DOHH2 (cell line): ENCODE data around the gene KLHDC4.

Experiments
- H3F3A ChIP-seq: fragments of 200-600 bp; sonication (generic), shearing (Covaris generic); 2 replicates; pipeline ENCODE4 v1.6.0; 2016; ENCODE audit warnings: antibody characterized with exemption, mild to moderate bottlenecking; ENCODE audit not compliant: control insufficient read depth, insufficient read depth
- H3K27ac ChIP-seq: fragments of 200-600 bp; sonication (generic); 2 replicates; pipeline ENCODE4 v1.5.1; 2014; ENCODE audit warnings: low read depth, mild to moderate bottlenecking, low read length, moderate library complexity
- H3K27me3 ChIP-seq: fragments of 200-600 bp; sonication (generic); 2 replicates; pipeline ENCODE4 v1.6.1; 2014; ENCODE audit warnings: mild to moderate bottlenecking, low read length, mixed read lengths; ENCODE audit not compliant: control insufficient read depth
- H3K36me3 ChIP-seq: fragments of 200-600 bp; sonication (generic); 2 replicates; pipeline ENCODE4 v1.6.1; 2014; ENCODE audit warnings: mild to moderate bottlenecking, low read length, moderate library complexity, mixed read lengths; ENCODE audit not compliant: control insufficient read depth
- H3K4me1 ChIP-seq: fragments of 200-600 bp; sonication (generic); 2 replicates; pipeline ENCODE4 v1.6.1; 2014; ENCODE audit warnings: mild to moderate bottlenecking, low read length, mixed read lengths; ENCODE audit not compliant: control insufficient read depth
- H3K4me2 ChIP-seq: fragments of 200-600 bp; sonication (generic); 2 replicates; pipeline ENCODE4 v1.6.0; 2014; ENCODE audit warnings: mild to moderate bottlenecking, low read length, moderate library complexity
- H3K4me3 ChIP-seq: fragments of 200-600 bp; sonication (generic); 2 replicates; pipeline ENCODE4 v1.5.1; 2014; ENCODE audit warnings: mild to moderate bottlenecking, low read length, mixed read lengths
- H3K79me2 ChIP-seq: fragments of 200-600 bp; sonication (generic); 2 replicates; pipeline ENCODE4 v1.6.1; 2014; ENCODE audit warnings: mild to moderate bottlenecking, low read length, mixed read lengths; ENCODE audit not compliant: control insufficient read depth
- H3K9me2 ChIP-seq: fragments of 200-600 bp; sonication (generic); replicated peaks from 2 replicates; pipeline ENCODE4 v1.6.1; 2014; ENCODE audit warnings: mild to moderate bottlenecking, low read length, mixed read lengths; ENCODE audit not compliant: control insufficient read depth
- H3K9me3 ChIP-seq: fragments of 200-600 bp; sonication (generic); 2 replicates; pipeline ENCODE4 v1.6.1; 2014; ENCODE audit warnings: antibody characterized with exemption, low read length, mixed read lengths; ENCODE audit not compliant: control insufficient read depth, insufficient read depth
- H4K20me1 ChIP-seq: fragments of 200-600 bp; sonication (generic); 2 replicates; pipeline ENCODE4 v1.6.0; 2014; ENCODE audit warnings: low read depth, mild to moderate bottlenecking, antibody characterized with exemption, low read length, moderate library complexity; ENCODE audit not compliant: control insufficient read depth, insufficient read depth
- CTCF ChIP-seq: fragments of 200-600 bp; sonication (generic); IDR thresholded peaks from one replicate; pipeline ENCODE4 v1.5.1; 2014; ENCODE audit warnings: antibody characterized with exemption, mild to moderate bottlenecking, low read depth, low read length; ENCODE audit not compliant: poor library complexity, severe bottlenecking
- EZH2phosphoT487 ChIP-seq: fragments of 200-600 bp; sonication (generic); IDR thresholded peaks from 2 replicates; pipeline ENCODE4 v1.6.1; 2017; ENCODE audit warnings: borderline replicate concordance, mild to moderate bottlenecking, antibody characterized with exemption, low read length, moderate library complexity, mixed read lengths

The KLHDC4 gene

GRCh38 chr16:87741700-87742415 lies 23.9 kb downstream of the KLHDC4 start:
- H3K36me3 ChIP-seq = peaks cover 81% of the 10 kb centered on the region
- no peaks in the 10 kb centered on the region for H4K20me1 ChIP-seq
- H3K9me3 ChIP-seq = no peaks in the 10 kb centered on the region
- peaks cover 89% of the 10 kb centered on the region for H3K79me2 ChIP-seq
- H3K4me2 ChIP-seq = no peak overlapping the region
- no peaks in the 10 kb centered on the region for H3K27me3 ChIP-seq
- H3F3A ChIP-seq = no peaks in the 10 kb centered on the region
- H3K4me3 ChIP-seq = no peak overlapping the region
- no peak overlapping the region for H3K27ac ChIP-seq
- H3K9me2 ChIP-seq = no peaks in the 10 kb centered on the region
- TF ChIP-seq CTCF (no peak), EZH2phosphoT487 (no peak)
- no peaks in the 10 kb centered on the region for H3K4me1 ChIP-seq

GRCh38 chr16:87740909-87741424 lies 24.8 kb downstream of the KLHDC4 start:
- Histone ChIP-seq H3K36me3 (peaks cover 79% of the 10 kb centered on the region), H4K20me1 (no peaks in the 10 kb centered on the region), H3F3A (no peaks in the 10 kb centered on the region), H3K9me3 (no peaks in the 10 kb centered on the region), H3K4me2 (no peak overlapping the region), H3K9me2 (no peaks in the 10 kb centered on the region), H3K79me2 (peaks cover 89% of the 10 kb centered on the region), H3K4me3 (no peak overlapping the region), H3K4me1 (no peaks in the 10 kb centered on the region), H3K27me3 (no peaks in the 10 kb centered on the region), H3K27ac (no peak overlapping the region)
- no peak for TF ChIP-seq EZH2phosphoT487
- no peak for TF ChIP-seq CTCF

GRCh38 chr16:87740441-87740840 lies 25.3 kb downstream of the KLHDC4 start:
- Histone ChIP-seq H3K27me3 (no peaks in the 10 kb centered on the region), H3K4me3 (no peak overlapping the region), H3K36me3 (peaks cover 79% of the 10 kb centered on the region), H3K9me3 (no peaks in the 10 kb centered on the region), H4K20me1 (no peaks in the 10 kb centered on the region), H3K4me2 (no peak overlapping the region), H3F3A (no peaks in the 10 kb centered on the region), H3K27ac (no peak overlapping the region), H3K9me2 (no peaks in the 10 kb centered on the region), H3K4me1 (no peaks in the 10 kb centered on the region), H3K79me2 (peaks cover 89% of the 10 kb centered on the region)
- no peak for TF ChIP-seq CTCF
- TF ChIP-seq EZH2phosphoT487 = no peak
